ENCODE data around the gene RUFY4.

- TF ChIP-seq POLR2AphosphoS5 (IDR thresholded peaks at IDR 0.05; ENCODE audit: low read depth, low read length) = no peak
- TF ChIP-seq, protein P1, sequence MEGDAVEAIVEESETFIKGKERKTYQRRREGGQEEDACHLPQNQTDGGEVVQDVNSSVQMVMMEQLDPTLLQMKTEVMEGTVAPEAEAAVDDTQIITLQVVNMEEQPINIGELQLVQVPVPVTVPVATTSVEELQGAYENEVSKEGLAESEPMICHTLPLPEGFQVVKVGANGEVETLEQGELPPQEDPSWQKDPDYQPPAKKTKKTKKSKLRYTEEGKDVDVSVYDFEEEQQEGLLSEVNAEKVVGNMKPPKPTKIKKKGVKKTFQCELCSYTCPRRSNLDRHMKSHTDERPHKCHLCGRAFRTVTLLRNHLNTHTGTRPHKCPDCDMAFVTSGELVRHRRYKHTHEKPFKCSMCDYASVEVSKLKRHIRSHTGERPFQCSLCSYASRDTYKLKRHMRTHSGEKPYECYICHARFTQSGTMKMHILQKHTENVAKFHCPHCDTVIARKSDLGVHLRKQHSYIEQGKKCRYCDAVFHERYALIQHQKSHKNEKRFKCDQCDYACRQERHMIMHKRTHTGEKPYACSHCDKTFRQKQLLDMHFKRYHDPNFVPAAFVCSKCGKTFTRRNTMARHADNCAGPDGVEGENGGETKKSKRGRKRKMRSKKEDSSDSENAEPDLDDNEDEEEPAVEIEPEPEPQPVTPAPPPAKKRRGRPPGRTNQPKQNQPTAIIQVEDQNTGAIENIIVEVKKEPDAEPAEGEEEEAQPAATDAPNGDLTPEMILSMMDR (IDR thresholded peaks at IDR 0.05) = no peak
Measured at GRCh38 chr2:218137514-218137913, 68.5 kb downstream of the RUFY4 start.

All from Panc1 (cell line).